Activated CD4-positive, alpha-beta T cell treated with anti-CD3 and anti-CD28 coated beads, Interleukin-2, amount 50 U/mL, for 4 hours (primary cell): ENCODE results near the gene NUDCD3.

Experiments used
- DNase-seq, 2 experiments: peaks; one replicate each; pipeline ENCODE4 v3.0.0-alpha.2; 2020

Gene NUDCD3

GRCh38 chr7:44381494-44382220 is 108.8 kb downstream of the NUDCD3 start:
- no peak for DNase-seq

GRCh38 chr7:44380831-44381493 is 109.5 kb downstream of the NUDCD3 start:
- DNase-seq: no peak

- DNase-seq: no peak
Observed at GRCh38 chr7:44380189-44380830, 110.1 kb downstream of the NUDCD3 start.

- no peak for DNase-seq
Observed at GRCh38 chr7:44379366-44380188, 110.9 kb downstream of the NUDCD3 start.

- DNase-seq: no peak
Observed at GRCh38 chr7:44378744-44379143, 111.7 kb downstream of the NUDCD3 start.

GRCh38 chr7:44377681-44378421 is 112.6 kb downstream of the NUDCD3 start:
- DNase-seq: no peak

- no peak for DNase-seq
Observed at GRCh38 chr7:44377134-44377463, 113.4 kb downstream of the NUDCD3 start.

GRCh38 chr7:44376429-44377133 is 113.9 kb downstream of the NUDCD3 start:
- no peak for DNase-seq

GRCh38 chr7:44375926-44376342 is 114.5 kb downstream of the NUDCD3 start:
- DNase-seq: no peak

- no peak for DNase-seq
Observed at GRCh38 chr7:44375236-44375699, 115.2 kb downstream of the NUDCD3 start.

- DNase-seq: no peak
Observed at GRCh38 chr7:44374007-44374763, 116.3 kb downstream of the NUDCD3 start.

GRCh38 chr7:44373418-44373740 is 117.1 kb downstream of the NUDCD3 start:
- no peak for DNase-seq

- DNase-seq: no peak
Observed at GRCh38 chr7:44372560-44373417, 117.7 kb downstream of the NUDCD3 start.

GRCh38 chr7:44368885-44369284 is 121.6 kb downstream of the NUDCD3 start:
- DNase-seq: no peak

GRCh38 chr7:44368455-44368854 is 122.0 kb downstream of the NUDCD3 start:
- no peak for DNase-seq

GRCh38 chr7:44367475-44368043 is 122.9 kb downstream of the NUDCD3 start:
- no peak for DNase-seq

GRCh38 chr7:44366986-44367385 is 123.5 kb downstream of the NUDCD3 start:
- DNase-seq: no peak

- DNase-seq: no peak
Observed at GRCh38 chr7:44353668-44354067, 136.8 kb downstream of the NUDCD3 start.

GRCh38 chr7:44348851-44349781 is 141.3 kb downstream of the NUDCD3 start:
- DNase-seq: no peak
